HG03045 (cell line): ENCODE results near the gene CALHM2.

Experiments
- ATAC-seq: cut with Tn5 transposase; IDR thresholded peaks from one replicate; pipeline ENCODE4 v1.9.1; 2021; ENCODE audit warnings: mild to moderate bottlenecking, moderate library complexity; ENCODE audit not compliant: unreplicated experiment

The CALHM2 gene

GRCh38 chr10:103451091-103451813 lies 918 bp downstream of the CALHM2 start:
- no peak for ATAC-seq

- no peak for ATAC-seq
Observed at GRCh38 chr10:103450201-103450695, 1.9 kb downstream of the CALHM2 start.

DNA sequence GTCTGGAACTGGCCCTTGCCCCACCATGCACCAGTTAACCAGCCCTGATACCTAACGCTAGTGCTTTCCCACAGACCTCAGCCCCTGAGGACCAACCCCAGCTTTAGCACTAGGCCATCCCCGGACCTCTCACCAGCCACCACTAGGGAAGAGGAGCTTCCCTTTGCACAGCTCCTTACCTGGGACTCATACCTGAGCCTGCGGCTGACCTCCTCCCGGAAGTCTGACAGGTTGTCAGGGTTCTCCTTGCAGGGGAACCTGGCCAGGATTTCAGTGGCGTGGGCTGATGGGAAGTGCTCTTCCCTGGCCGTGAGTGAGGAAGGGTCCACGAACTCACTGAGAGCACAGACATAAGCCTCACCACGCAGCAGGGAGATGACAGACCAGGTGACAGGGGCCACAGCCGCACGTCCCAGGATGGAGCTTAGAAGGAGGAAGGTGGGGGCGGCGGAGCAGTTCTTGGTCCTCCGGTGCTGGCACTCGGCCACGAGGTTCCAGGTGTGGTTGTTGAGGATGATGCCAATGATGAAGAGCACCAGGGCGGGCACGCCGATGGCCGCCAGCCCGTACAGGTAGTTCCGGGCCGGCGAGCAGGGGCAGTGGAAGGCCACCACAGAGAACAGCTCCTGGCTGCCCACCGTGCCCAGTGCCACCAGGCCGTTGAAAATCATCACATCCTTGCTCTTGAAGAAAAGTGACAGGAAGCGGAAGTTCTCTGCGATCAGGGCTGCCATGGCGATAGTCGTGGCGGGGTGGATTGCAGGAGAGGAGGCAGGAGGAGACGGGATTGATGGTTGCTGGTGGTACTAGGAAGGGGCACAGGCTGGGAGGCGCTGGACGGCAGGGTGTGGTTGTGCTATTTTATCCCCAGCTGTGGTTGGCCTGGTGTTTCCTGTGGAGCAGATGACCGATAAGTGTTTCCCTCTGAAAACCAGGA lies 2.7 kb downstream of the CALHM2 start:
- no peak for ATAC-seq

DNA sequence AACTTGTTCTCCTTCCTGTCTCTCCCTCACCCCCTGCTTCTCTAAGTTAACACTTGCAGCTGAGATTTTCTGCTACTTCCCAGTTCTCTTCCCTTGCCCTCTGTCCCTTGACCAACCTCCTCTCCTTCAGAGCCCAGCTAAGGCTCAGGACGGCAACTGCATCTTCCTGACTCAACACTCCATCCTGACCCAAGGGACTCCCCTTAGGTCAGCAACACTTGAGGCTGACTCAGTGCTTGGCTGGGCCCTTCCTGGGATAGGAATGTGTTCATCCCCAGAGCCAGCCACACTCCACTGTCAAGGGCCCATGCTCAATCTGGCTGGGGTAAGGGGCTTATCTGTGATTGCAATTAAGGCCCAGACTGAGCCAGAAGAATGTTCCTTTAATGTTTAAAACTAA lies 3.4 kb downstream of the CALHM2 start:
- no peak for ATAC-seq

- ATAC-seq, result no peak
Observed at GRCh38 chr10:103447187-103447586, 5.0 kb downstream of the CALHM2 start.

DNA sequence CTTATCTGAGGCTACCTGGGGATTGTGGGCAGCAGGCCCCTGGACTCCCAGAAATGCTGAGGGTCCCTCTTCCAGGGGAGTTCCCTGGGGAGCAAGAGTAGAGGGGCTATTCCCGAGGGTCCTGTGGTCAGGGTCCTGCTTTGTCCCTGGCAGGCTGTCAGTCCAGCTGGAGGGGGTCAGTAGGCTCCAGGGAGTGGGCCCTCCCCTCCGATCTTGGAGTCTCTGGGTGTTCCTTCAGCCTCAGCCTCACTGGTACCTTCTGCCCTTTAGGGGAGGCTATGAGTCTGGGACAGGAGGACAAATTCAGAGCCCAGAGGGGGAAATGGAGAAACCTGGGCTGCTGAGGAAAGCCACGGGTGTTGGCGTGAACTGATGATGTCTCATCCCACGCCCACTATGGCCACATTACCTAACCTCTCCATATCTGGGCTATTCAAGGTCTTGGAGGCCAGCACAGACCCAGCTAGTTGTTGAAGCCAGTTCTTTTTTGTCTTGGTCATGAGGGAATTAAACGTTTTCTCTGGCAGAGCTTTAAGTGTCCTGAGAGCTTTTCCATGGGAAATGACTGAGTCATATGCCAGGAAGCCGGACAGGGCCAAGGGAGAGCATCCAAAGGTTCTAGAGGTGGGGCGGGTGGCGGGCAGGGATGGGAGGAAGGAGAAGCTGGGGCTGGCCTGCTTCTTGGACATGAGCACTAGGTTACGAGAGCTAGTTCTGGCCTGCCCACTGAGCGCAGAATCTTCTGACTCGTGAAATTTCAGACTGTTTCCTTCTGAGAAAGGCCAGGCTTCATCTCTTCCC lies 6.2 kb downstream of the CALHM2 start:
- ATAC-seq, result no peak

- no peak for ATAC-seq
Observed at GRCh38 chr10:103445366-103445765, 6.8 kb downstream of the CALHM2 start.

- ATAC-seq, result no peak
Observed at GRCh38 chr10:103444478-103444877, 7.7 kb downstream of the CALHM2 start.

- ATAC-seq, result no peak
Observed at GRCh38 chr10:103443475-103444185, 8.5 kb downstream of the CALHM2 start.

- no peak for ATAC-seq
Observed at GRCh38 chr10:103442031-103442461, 10.1 kb downstream of the CALHM2 start.

DNA sequence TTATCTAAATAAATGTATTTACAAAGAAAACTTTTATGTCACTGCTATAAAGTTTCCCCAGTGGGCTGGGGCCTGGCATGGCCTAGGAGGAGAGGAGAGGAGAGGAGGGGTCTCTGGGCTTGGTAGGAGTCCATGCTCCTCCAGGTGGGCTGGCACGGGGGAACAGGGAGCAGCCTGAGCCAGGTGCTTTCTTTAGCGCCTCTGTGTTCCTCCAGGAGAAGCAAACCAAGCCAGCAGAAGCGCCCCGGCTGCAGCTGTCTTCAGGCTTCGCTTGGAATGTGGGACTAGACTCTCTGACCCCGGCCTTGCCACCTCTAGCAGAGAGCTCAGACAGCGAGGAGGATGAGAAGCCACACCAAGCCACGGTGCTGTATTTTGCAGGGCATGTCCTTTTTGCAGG lies 10.6 kb downstream of the CALHM2 start:
- ATAC-seq, result no peak

DNA sequence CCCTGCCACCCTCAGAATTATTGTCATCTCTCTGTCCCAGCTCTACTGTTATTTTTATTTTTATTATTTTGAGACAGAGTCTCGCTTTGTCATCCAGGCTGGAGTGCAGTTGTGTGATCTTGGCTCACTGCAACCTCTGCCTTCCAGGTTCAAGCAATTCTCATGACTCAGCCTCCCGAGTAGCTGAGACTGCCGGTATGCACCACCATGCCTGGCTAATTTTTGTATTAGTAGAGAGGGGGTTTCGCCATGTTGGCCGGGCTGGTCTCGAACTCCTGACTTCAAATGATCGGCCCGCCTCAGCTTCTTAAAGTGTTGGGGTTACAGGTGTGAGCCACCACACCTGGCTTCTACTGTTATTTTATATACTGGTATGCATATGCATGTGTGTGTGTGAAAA lies 11.0 kb downstream of the CALHM2 start:
- ATAC-seq, result no peak

GRCh38 chr10:103440416-103440815 lies 11.8 kb downstream of the CALHM2 start:
- ATAC-seq, result no peak

DNA sequence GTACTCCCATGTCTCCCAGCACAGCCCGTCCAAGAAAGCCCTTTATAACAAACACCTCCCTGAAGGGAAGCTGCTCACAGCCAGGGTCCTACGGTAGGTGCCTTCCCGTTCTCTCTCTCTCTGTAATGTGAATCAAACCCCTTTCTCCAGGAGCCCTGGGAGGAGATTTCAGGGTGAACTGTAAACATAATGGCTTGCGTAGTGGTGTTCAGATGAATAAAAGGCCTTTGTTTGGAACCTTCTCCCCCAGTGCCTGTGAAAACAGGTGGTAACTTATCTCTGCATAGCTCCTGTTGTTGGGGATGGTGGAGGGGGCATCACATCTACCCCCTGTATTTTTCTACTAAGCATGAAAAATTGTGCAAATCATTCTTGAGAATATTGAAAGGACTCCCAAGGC lies 12.4 kb downstream of the CALHM2 start:
- ATAC-seq, result no peak

- ATAC-seq, result no peak
Observed at GRCh38 chr10:103433858-103434257, 18.3 kb downstream of the CALHM2 start.

- no peak for ATAC-seq
Observed at GRCh38 chr10:103431902-103432301, 20.3 kb downstream of the CALHM2 start.

- ATAC-seq, result no peak
Observed at GRCh38 chr10:103429647-103430046, 22.5 kb downstream of the CALHM2 start.

DNA sequence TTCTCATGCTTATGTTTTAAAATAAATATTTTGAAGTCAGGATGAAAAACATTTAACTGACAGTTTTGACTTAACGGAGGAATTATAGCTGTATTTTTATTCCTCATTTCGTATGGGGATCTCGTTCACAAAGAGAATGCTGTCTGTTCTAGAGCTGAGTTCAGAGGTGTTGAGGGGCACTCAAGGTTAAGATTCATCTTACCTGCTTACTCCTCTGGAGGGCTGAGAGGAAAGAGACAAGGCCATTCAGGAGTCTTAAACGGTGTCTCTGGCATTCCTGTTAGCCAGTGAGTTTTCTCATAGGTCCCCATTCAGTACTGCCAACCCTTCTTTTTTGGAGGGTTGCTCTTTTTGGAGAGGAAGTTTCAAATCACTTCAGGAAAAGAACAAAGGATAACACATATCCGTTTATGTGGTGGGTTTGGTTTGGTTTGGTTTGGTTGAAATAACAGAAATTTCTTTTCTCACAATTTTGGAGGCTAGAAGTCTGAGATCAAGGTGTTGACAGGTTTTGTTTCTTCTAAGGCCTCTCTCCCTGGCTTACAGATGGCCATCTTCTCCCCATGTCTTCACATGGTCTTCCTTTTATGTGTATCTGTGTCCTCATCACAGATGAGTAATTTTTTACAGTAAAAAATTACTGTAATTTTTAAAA lies 23.1 kb downstream of the CALHM2 start:
- no peak for ATAC-seq

- no peak for ATAC-seq
Observed at GRCh38 chr10:103427866-103428265, 24.3 kb downstream of the CALHM2 start.

GRCh38 chr10:103423748-103424147 lies 28.4 kb downstream of the CALHM2 start:
- ATAC-seq, result no peak
